ENCODE measurements around the gene FAM47E. TPM values are rescaled to one million over a fixed set of nuclear protein-coding genes. Genes with fewer than 3 reads are reported as not detected.

FAM47E gene
- total RNA-seq, 1 donor from 2014 or later, result 3.8 TPM

DNA sequence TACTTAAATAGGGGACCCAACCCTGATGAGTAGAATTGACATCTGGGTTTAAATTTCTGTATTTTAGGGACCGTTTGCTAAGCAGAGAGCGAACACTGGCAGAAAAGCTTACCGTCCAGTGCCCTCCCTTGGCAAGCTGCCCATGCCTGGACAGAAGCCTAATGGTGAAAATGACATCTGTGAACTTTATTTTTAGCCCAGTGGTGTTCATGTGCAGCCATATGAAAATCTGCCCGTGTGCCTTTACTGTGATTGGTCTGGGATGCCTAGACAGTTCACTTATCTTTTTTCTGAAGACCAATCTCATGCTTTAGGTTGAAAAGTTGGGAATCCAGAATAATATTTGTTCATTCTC lies 56.1 kb downstream of the FAM47E start:
- Mint-ChIP-seq H3K27me3 (peaks cover 4% of the 10 kb centered on the region), H3K36me3 (peaks cover 6% of the 10 kb centered on the region), H3K4me3 (peak overlapping the region; percentile 92), H3K4me1 (ENCODE audit: unreplicated experiment) (peaks cover 5% of the 10 kb centered on the region), H3K9me3 (no peaks in the 10 kb centered on the region), H3K27ac (peak overlapping the region; percentile 29)
- TF ChIP-seq, protein P1, sequence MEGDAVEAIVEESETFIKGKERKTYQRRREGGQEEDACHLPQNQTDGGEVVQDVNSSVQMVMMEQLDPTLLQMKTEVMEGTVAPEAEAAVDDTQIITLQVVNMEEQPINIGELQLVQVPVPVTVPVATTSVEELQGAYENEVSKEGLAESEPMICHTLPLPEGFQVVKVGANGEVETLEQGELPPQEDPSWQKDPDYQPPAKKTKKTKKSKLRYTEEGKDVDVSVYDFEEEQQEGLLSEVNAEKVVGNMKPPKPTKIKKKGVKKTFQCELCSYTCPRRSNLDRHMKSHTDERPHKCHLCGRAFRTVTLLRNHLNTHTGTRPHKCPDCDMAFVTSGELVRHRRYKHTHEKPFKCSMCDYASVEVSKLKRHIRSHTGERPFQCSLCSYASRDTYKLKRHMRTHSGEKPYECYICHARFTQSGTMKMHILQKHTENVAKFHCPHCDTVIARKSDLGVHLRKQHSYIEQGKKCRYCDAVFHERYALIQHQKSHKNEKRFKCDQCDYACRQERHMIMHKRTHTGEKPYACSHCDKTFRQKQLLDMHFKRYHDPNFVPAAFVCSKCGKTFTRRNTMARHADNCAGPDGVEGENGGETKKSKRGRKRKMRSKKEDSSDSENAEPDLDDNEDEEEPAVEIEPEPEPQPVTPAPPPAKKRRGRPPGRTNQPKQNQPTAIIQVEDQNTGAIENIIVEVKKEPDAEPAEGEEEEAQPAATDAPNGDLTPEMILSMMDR (conservative IDR thresholded peaks at IDR 0.05), result no peak
- DNase-seq (ENCODE audit: extremely low spot score, unreplicated experiment), result no peak

DNA sequence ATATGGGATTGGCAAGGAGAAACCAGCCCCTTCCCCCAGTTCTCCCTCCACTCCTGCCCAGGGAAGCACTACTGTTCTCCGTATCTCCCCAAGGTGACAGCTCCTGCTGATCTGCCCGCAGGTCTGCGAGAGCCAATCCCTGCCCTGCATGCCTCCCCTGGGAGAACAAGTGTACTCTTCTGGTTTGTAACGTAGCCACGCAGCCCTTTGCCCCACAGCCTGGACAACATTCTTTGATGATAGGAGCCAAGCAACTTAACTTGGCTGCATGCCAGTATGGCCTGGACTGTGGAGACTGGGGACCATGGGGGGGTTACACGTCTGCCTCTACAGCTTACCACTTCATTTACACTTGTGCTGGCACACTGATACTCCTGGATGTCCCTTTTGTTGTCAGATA lies 57.0 kb downstream of the FAM47E start:
- DNase-seq (ENCODE audit: extremely low spot score, unreplicated experiment), result no peak
- H3K4me1 Mint-ChIP-seq (ENCODE audit: unreplicated experiment), result peaks cover 5% of the 10 kb centered on the region
- peaks cover 6% of the 10 kb centered on the region for H3K36me3 Mint-ChIP-seq
- TF ChIP-seq, protein P1 (conservative IDR thresholded peaks at IDR 0.05), result no peak
- H3K27me3 Mint-ChIP-seq, result peaks cover 4% of the 10 kb centered on the region
- H3K9me3 Mint-ChIP-seq, result no peaks in the 10 kb centered on the region
- H3K4me3 Mint-ChIP-seq, result peak overlapping the region; percentile 79
- H3K27ac Mint-ChIP-seq, result peak overlapping the region; percentile 40

DNA sequence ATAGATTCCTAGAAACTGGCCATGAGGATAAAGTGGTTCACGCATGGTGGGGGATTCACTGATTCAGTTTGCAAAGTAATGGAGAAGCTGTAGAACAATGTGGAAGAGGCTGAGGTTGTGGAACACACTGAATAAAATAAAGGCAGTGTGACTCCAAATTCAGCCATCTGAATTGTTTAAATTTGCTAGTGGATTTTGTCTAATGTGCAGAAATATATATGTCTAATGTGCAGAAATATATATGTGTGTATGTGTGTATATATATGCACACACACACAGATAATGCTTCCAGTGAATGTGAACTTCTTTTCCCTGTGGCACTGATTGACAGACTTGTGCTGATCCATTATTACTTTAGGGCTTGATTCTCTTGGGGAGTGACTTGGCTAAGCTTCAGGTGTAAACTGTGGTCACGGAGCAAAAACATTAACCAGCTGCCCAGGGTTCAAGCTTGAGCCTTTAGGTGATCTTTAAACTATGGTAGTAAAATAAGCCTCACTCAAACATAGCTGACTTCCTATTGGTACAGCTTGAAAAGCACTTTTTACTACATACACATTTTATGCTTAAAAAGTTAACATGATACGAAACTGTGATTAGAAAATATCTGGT lies 58.5 kb downstream of the FAM47E start:
- Mint-ChIP-seq H3K9me3 (no peaks in the 10 kb centered on the region), H3K4me3 (no peak overlapping the region), H3K4me1 (ENCODE audit: unreplicated experiment) (peaks cover 5% of the 10 kb centered on the region), H3K36me3 (peaks cover 6% of the 10 kb centered on the region), H3K27ac (no peak overlapping the region), H3K27me3 (peaks cover 2% of the 10 kb centered on the region)
- DNase-seq (ENCODE audit: extremely low spot score, unreplicated experiment), result no peak
- TF ChIP-seq, protein P1 (conservative IDR thresholded peaks at IDR 0.05), result no peak

DNA sequence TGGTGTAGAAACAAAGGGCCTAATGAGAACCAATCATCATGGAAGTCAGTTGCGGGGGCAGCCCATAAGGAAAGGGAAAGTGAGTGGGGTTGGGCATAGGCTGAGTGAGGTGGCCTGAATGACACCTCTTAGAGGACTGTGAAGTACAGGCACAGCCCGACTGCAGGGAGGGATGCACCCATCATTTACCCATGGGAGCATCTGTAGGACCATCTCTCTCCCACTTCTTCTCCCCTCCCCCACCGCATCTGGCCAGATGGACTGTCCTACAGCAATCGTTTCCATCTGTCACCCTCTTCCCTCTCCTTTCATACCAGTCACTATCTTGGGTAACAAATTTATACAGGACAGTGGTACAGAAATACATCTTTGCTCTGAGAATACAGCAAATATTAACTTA lies 59.2 kb downstream of the FAM47E start:
- TF ChIP-seq, protein P1 (conservative IDR thresholded peaks at IDR 0.05), result no peak
- H3K4me3 Mint-ChIP-seq, result no peak overlapping the region
- H3K9me3 Mint-ChIP-seq, result no peaks in the 10 kb centered on the region
- peaks cover 6% of the 10 kb centered on the region for H3K36me3 Mint-ChIP-seq
- H3K4me1 Mint-ChIP-seq (ENCODE audit: unreplicated experiment), result peaks cover 5% of the 10 kb centered on the region
- no peaks in the 10 kb centered on the region for H3K27me3 Mint-ChIP-seq
- no peak overlapping the region for H3K27ac Mint-ChIP-seq
- DNase-seq (ENCODE audit: extremely low spot score, unreplicated experiment), result no peak

DNA sequence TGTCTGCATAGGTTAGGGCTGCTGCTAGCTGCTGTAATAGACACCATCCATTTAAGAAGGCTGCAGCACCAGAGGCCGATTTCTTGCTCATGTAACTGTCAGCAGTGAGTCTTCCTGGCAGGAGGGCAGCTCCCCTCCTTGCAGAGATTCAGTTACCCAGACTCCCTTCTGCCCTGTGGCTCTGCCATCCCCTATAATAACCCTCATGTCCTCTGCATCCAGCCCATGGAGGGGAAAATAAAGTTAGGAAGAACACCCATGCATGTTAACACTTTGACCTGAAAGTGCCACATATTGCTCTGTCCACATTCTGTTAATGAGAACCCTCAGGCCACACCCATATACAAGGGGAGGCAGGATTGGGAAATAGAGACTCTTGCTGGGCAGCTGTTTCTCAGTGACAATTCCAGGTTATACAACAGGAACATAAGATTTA lies 60.4 kb downstream of the FAM47E start:
- H3K27me3 Mint-ChIP-seq, result no peaks in the 10 kb centered on the region
- H3K36me3 Mint-ChIP-seq, result peaks cover 6% of the 10 kb centered on the region
- TF ChIP-seq, protein P1 (conservative IDR thresholded peaks at IDR 0.05), result no peak
- no peak for DNase-seq (ENCODE audit: extremely low spot score, unreplicated experiment)
- H3K4me1 Mint-ChIP-seq (ENCODE audit: unreplicated experiment), result peaks cover 5% of the 10 kb centered on the region
- H3K4me3 Mint-ChIP-seq, result no peak overlapping the region
- H3K27ac Mint-ChIP-seq, result peak overlapping the region; percentile 58
- H3K9me3 Mint-ChIP-seq, result peaks cover 9% of the 10 kb centered on the region
